Spleen (tissue), 11 donors: ENCODE measurements around the gene CCNT2. TPM values are rescaled to one million over a fixed set of nuclear protein-coding genes. Genes with fewer than 3 reads are reported as not detected.

Source experiments
- DNase-seq: peaks from one replicate; pipeline ENCODE4 v3.0.0-alpha.2; 2020
- H3K27ac ChIP-seq, 8 donors: fragments of 200-600 bp; sonication (generic) in 7 of 8; 1 replicate in 4 of 8; 2 replicates in 4 of 8; pipeline versions ENCODE4 v1.5.0 to v1.8.0; 2016 to 2021; ENCODE audit warnings: inconsistent platforms in 4 of 8, mild to moderate bottlenecking in 4 of 8, moderate library complexity in 1 of 8
- H3K27me3 ChIP-seq, 7 donors: fragments of 200-600 bp; sonication (generic) in 6 of 7; replicated peaks in 1 of 7; 1 replicate in 4 of 7; 2 replicates in 3 of 7; pipeline versions ENCODE4 v1.5.0 to v1.8.0; 2016 to 2021; ENCODE audit warnings: inconsistent platforms in 3 of 7, mild to moderate bottlenecking in 1 of 7
- H3K36me3 ChIP-seq, 6 donors: fragments of 200-600 bp; sonication (generic) in 5 of 6; 1 replicate in 4 of 6; 2 replicates in 2 of 6; pipeline versions ENCODE4 v1.5.0 to v1.8.0; 2016 to 2021; ENCODE audit warnings: inconsistent platforms in 2 of 6
- H3K4me1 ChIP-seq, 6 donors: fragments of 200-600 bp; sonication (generic) in 5 of 6; 1 replicate in 3 of 6; 2 replicates in 3 of 6; pipeline versions ENCODE4 v1.5.0 to v1.8.0; 2016 to 2021; ENCODE audit warnings: inconsistent platforms in 3 of 6
- H3K4me3 ChIP-seq, 8 donors: fragments of 200-600 bp; sonication (generic) in 7 of 8; 1 replicate in 4 of 8; 2 replicates in 4 of 8; pipeline versions ENCODE4 v1.5.0 to v1.8.0; 2016 to 2021; ENCODE audit warnings: inconsistent platforms in 4 of 8, mild to moderate bottlenecking in 4 of 8, moderate library complexity in 2 of 8
- H3K9me3 ChIP-seq, 8 donors: fragments of 200-600 bp; sonication (generic) in 7 of 8; 1 replicate in 4 of 8; 2 replicates in 4 of 8; pipeline versions ENCODE4 v1.5.0 to v1.8.0; 2016 to 2021; ENCODE audit warnings: inconsistent platforms in 4 of 8
- CTCF ChIP-seq, 11 experiments: fragments of 200-600 bp in 7 of 11; fragments of 450-650 bp in 4 of 11; sonication (generic) in 4 of 11; IDR thresholded peaks in 8 of 11; conservative IDR thresholded peaks in 3 of 11; 1 replicate in 7 of 11; 2 replicates in 4 of 11; pipeline versions ENCODE4 v1.4.0 to v1.8.0; 2016 to 2021; ENCODE audit warnings: antibody characterized with exemption in 11 of 11, inconsistent platforms in 4 of 11, mild to moderate bottlenecking in 1 of 11
- POLR2A ChIP-seq, 3 donors: fragments of 450-650 bp; IDR thresholded peaks; one replicate each; pipeline ENCODE4 v1.5.1; 2017; ENCODE audit warnings: antibody characterized with exemption in 3 of 3, mild to moderate bottlenecking in 1 of 3
- POLR2AphosphoS5 ChIP-seq, 3 donors: sonication (generic); formaldehyde crosslinking; IDR thresholded peaks; one replicate each; pipeline ENCODE4 v1.5.1; 2017; ENCODE audit warnings: antibody characterized with exemption in 3 of 3
- WGBS, 5 donors: extraction: QIAGEN DNeasy Blood & Tissue Kit in 3 of 5; methylation state at CpG; one replicate each; pipeline versions ENCODE4 v1.1.5 to v1.1.7; 2013 to 2018; 5-methylcytosine and 5-hydroxymethylcytosine counted together
- intact Hi-C: fragments of 100-400 bp; cut with DNase I; formaldehyde crosslinking; loops from one replicate; pipeline ENCODE4 v1.15.0; 2023; ENCODE audit warnings: low total_unique reads
- polyA plus RNA-seq, 3 donors: library from polyadenylated mRNA; stranded (reverse); fragments of 200-250 nt; gene quantifications; one replicate each; pipeline ENCODE4 v1.2.1, GENCODE V29; 2013
- total RNA-seq, 7 donors: library from RNA; depleted of rRNA in 3 of 7; stranded (reverse); fragments of >200 nt in 3 of 7; fragmentation: NEBNext Ultra II Directional in 4 of 7; extraction: Animal tissue kit (Norgen Biotek cat#: 25700) in 4 of 7; gene quantifications; one replicate each; pipeline versions ENCODE4 v1.1.0 to v1.2.1, GENCODE V29; 2016 to 2021
- donor health status: healthy with polysubstance abuse.
- donor health status: DM: no; HTN: no; CAD: no; lungs with moderate emphysema.
- donor health status: DM: no; HTN: no; CAD: no.
- donor health status: Bipolar disorder and iron deficiency.
- donor health status: healthy.
- donor health status: DM: no; HTN: no; CAD: no.
- donor health status: DM: yes; HTN: yes; CAD: no.

The CCNT2 gene
- total and polyA plus RNA-seq, 10 donors, result 10.1 to 56.5 (median 47.6) TPM

DNA sequence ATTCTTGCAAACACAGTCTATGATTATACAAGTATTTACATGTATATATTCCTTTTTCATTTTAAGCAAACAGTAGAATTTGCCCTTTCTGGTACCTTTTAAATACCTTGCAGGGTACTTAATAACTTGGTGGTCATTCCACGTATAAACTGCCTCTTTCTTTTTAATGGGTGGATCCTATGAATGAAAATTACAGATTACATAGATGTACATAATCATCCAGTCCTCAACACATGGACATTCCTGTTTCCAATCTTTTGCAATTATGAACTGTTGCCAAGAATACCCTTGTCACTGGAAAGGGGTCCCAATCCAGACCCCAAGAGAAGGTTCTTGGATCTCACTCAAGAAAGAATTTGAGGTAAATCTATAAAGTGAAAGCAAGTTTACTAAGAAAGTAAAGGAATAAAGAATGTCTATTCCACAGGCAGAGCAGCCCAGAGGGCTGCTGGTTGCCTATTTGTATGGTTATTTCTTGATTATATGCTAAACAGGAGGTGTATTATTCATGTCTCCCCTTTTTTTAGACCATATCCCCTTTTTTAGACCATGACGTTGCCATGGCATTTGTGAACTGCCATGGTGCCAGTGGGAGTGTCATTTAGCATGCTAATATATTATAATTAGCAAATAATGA, 7.7 kb upstream of the CCNT2 start:
- TF ChIP-seq POLR2AphosphoS5 (IDR thresholded peaks at IDR 0.05), result no peak
- no peak for TF ChIP-seq POLR2A (IDR thresholded peaks at IDR 0.05)
- no peak for TF ChIP-seq CTCF (IDR thresholded peaks at IDR 0.05 in 8 of 11, conservative IDR thresholded peaks at IDR 0.05 in 3 of 11)
- H3K9me3 ChIP-seq, result peaks cover 0 to 18% (median 5%) of the 10 kb centered on the region in 8 donors
- no peaks in the 10 kb centered on the region for H3K36me3 ChIP-seq
- no peaks in the 10 kb centered on the region for H3K4me1 ChIP-seq
- H3K4me3 ChIP-seq, result no peak overlapping the region
- H3K27ac ChIP-seq, result no peak overlapping the region
- H3K27me3 ChIP-seq, result no peaks in the 10 kb centered on the region
- intact Hi-C loops, result no loop called here
- WGBS, 5 donors, result 84 to 89% (median 87%) methylated on average over 2 of the region's 2 CpGs
- no peak for DNase-seq

GRCh38 chr2:134911400-134911785, 7.2 kb upstream of the CCNT2 start:
- no peaks in the 10 kb centered on the region for H3K36me3 ChIP-seq
- H3K4me1 ChIP-seq, result no peaks in the 10 kb centered on the region
- DNase-seq, result no peak
- intact Hi-C loops, result no loop called here
- no peak overlapping the region for H3K27ac ChIP-seq
- H3K27me3 ChIP-seq, result no peaks in the 10 kb centered on the region
- no peak for TF ChIP-seq POLR2A (IDR thresholded peaks at IDR 0.05)
- TF ChIP-seq CTCF (IDR thresholded peaks at IDR 0.05 in 8 of 11, conservative IDR thresholded peaks at IDR 0.05 in 3 of 11), result no peak
- no peak for TF ChIP-seq POLR2AphosphoS5 (IDR thresholded peaks at IDR 0.05)
- H3K9me3 ChIP-seq, result peaks cover 0 to 18% (median 5%) of the 10 kb centered on the region in 8 donors
- WGBS, 5 donors, result 90 to 97% (median 91%) methylated on average over 3 of the region's 3 CpGs
- H3K4me3 ChIP-seq, result no peak overlapping the region

- no peak for DNase-seq
- no peak for TF ChIP-seq POLR2A (IDR thresholded peaks at IDR 0.05)
- TF ChIP-seq CTCF (IDR thresholded peaks at IDR 0.05 in 8 of 11, conservative IDR thresholded peaks at IDR 0.05 in 3 of 11), result no peak
- TF ChIP-seq POLR2AphosphoS5 (IDR thresholded peaks at IDR 0.05), result no peak
- no peak overlapping the region for H3K4me3 ChIP-seq
- no peaks in the 10 kb centered on the region for H3K27me3 ChIP-seq
- intact Hi-C loops, result no loop called here
- H3K27ac ChIP-seq, result no peak overlapping the region
- peaks cover 0 to 14% (median 5%) of the 10 kb centered on the region in 8 donors for H3K9me3 ChIP-seq
- no peaks in the 10 kb centered on the region for H3K36me3 ChIP-seq
- H3K4me1 ChIP-seq, result peaks cover 0 to 8% (median 5%) of the 10 kb centered on the region in 6 donors
Observed at GRCh38 chr2:134912361-134912760, 6.3 kb upstream of the CCNT2 start.

DNA sequence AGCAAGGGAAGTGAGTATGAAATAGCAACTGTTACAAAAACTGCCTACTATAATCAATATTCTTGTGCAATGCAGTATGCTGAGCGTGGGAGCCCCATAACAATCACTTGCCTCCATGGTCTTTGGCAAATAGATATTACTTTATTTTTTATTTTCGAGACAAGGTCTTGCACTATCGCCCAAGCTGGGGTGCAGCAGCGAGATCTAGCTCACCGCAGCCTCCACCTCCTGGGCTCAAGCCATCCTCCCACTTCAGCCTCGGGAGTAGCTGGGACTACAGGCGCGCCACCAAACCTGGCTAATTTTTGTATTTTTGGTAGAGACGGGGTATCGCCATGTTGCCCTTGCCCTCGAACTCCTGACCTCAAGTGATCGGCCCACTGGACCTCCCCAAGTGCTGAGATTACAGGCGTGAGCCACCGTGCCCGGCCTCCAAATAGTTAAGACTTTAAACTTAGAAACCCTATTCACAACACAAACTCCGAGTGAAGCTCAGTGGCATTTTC, 1.2 kb upstream of the CCNT2 start:
- peaks cover 0 to 4% (median 0%) of the 10 kb centered on the region in 8 donors for H3K9me3 ChIP-seq
- TF ChIP-seq POLR2A (IDR thresholded peaks at IDR 0.05) (no peak), CTCF (IDR thresholded peaks at IDR 0.05 in 8 of 11, conservative IDR thresholded peaks at IDR 0.05 in 3 of 11) (no peak), POLR2AphosphoS5 (IDR thresholded peaks at IDR 0.05) (no peak)
- peaks cover 27 to 45% (median 38%) of the 10 kb centered on the region in 6 donors for H3K4me1 ChIP-seq
- no peaks in the 10 kb centered on the region for H3K27me3 ChIP-seq
- intact Hi-C loops, result no loop called here
- H3K36me3 ChIP-seq, result peaks cover 0 to 9% (median 0%) of the 10 kb centered on the region in 6 donors
- 28 to 35% (median 30%) methylated on average over 13 to 16 of the region's 16 CpGs for WGBS, 5 donors
- peak overlapping the region; percentile 39 to 96 (median 69) for H3K4me3 ChIP-seq
- DNase-seq, result peak; percentile 80
- H3K27ac ChIP-seq, result peak overlapping the region; percentile 86 to 99 (median 97)
